ENCODE results near the gene PALM2AKAP2. TPM values are rescaled to one million over a fixed set of nuclear protein-coding genes. Genes with fewer than 3 reads are reported as not detected.

The PALM2AKAP2 gene
- total and polyA plus RNA-seq, 9 of the 15 experiments (the other 6 are each of a cell fraction or from before 2014, with no cell fraction given), result not detected

DNA sequence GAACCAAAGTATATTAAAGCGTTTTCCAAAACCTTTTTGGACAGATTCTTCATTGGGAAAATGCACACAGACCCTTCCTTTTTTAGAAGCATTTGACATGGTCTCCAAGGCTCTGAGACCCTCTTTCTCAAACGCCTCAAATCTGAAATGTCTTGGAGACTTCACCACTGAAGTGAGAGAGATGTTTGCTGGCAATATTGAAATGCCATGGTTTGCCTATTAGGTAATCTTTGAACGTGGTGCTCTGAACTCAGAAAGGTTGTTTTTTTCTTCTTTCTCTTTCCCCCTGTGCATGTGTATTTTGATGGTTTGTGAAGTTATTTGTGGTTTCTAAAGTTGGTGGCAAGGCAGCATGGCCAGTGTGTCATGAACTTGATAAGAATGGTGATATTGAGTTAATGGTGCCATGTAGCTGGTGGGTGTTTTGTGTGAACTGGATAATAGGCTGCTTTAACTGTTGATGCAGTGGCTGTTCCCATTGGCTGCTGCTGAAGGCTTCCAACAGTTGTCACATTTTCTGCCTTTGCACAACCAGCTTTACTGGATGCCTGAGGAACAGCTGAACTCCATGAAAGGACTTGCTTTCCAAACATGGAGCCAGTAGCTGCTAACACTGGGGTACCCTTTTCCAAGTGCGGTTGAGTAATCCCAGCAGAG is 1.7 kb downstream of the PALM2AKAP2 start:
- no peak for DNase-seq (ENCODE audit: extremely low read depth in 1 of 4, low spot score in 3 of 4)
- H3K9me3 ChIP-seq (replicated peaks; ENCODE audit: control insufficient read depth, insufficient read depth, low read depth, low read length), result no peaks in the 10 kb centered on the region
- intact Hi-C loops (cut with micrococcal nuclease), result no loop called here
- in situ Hi-C loops (cut with MboI), result no loop called here
- no peak overlapping the region for H3K9ac ChIP-seq (ENCODE audit: insufficient read depth in 1 of 2, low read depth in 2 of 2, low read length in 2 of 2)
- H4K20me1 ChIP-seq (replicated peaks; ENCODE audit: control insufficient read depth, insufficient read depth, low read length), result no peaks in the 10 kb centered on the region
- H3K36me3 ChIP-seq (ENCODE audit: control insufficient read depth, insufficient read depth, low read length), result no peaks in the 10 kb centered on the region
- peaks cover 0 to 11% of the 10 kb centered on the region in 2 experiments; a peak in 3 of 5 replicates for H3K27me3 ChIP-seq (ENCODE audit: control insufficient read depth in 2 of 2, insufficient read depth in 2 of 2, low read length in 2 of 2)
- TF ChIP-seq ZNF507 (tag; conservative IDR thresholded peaks at IDR 0.05), result no peak
- TF ChIP-seq, protein P1, sequence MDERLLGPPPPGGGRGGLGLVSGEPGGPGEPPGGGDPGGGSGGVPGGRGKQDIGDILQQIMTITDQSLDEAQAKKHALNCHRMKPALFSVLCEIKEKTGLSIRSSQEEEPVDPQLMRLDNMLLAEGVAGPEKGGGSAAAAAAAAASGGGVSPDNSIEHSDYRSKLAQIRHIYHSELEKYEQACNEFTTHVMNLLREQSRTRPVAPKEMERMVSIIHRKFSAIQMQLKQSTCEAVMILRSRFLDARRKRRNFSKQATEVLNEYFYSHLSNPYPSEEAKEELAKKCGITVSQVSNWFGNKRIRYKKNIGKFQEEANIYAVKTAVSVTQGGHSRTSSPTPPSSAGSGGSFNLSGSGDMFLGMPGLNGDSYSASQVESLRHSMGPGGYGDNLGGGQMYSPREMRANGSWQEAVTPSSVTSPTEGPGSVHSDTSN (CRISPR knock-in tag; IDR thresholded peaks at IDR 0.05; ENCODE audit: low read depth), result no peak
- TF ChIP-seq, protein P1 (tag; conservative IDR thresholded peaks at IDR 0.05; ENCODE audit: low read depth), result no peak
- no peak for TF ChIP-seq SIN3B (IDR thresholded peaks at IDR 0.05; ENCODE audit: low read depth)
- TF ChIP-seq SREBF1 (IDR thresholded peaks at IDR 0.05; ENCODE audit: borderline replicate concordance, low read depth, low read length), result no peak
- no peak for TF ChIP-seq ARID2 (IDR thresholded peaks at IDR 0.05)
- no peak for TF ChIP-seq PHB (CRISPR knock-in tag; IDR thresholded peaks at IDR 0.05)
- TF ChIP-seq, protein P2, sequence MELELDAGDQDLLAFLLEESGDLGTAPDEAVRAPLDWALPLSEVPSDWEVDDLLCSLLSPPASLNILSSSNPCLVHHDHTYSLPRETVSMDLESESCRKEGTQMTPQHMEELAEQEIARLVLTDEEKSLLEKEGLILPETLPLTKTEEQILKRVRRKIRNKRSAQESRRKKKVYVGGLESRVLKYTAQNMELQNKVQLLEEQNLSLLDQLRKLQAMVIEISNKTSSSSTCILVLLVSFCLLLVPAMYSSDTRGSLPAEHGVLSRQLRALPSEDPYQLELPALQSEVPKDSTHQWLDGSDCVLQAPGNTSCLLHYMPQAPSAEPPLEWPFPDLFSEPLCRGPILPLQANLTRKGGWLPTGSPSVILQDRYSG (tag; conservative IDR thresholded peaks at IDR 0.05; ENCODE audit: low read depth), result no peak
- TF ChIP-seq FOXP1 (CRISPR knock-in tag; IDR thresholded peaks at IDR 0.05), result no peak
- no peak for TF ChIP-seq ZNF282 (CRISPR knock-in tag; IDR thresholded peaks at IDR 0.05)
- TF ChIP-seq, protein P3, sequence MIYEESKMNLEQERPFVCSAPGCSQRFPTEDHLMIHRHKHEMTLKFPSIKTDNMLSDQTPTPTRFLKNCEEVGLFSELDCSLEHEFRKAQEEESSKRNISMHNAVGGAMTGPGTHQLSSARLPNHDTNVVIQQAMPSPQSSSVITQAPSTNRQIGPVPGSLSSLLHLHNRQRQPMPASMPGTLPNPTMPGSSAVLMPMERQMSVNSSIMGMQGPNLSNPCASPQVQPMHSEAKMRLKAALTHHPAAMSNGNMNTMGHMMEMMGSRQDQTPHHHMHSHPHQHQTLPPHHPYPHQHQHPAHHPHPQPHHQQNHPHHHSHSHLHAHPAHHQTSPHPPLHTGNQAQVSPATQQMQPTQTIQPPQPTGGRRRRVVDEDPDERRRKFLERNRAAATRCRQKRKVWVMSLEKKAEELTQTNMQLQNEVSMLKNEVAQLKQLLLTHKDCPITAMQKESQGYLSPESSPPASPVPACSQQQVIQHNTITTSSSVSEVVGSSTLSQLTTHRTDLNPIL (CRISPR knock-in tag; IDR thresholded peaks at IDR 0.05), result no peak
- no peak for TF ChIP-seq SMARCA4 (IDR thresholded peaks at IDR 0.05)
- no peak for TF ChIP-seq KLF1 (tag; IDR thresholded peaks at IDR 0.05)
- TF ChIP-seq ZNF324 (CRISPR knock-in tag; IDR thresholded peaks at IDR 0.05), result no peak
- TF ChIP-seq PRMT5 (CRISPR knock-in tag; IDR thresholded peaks at IDR 0.05), result no peak
- TF ChIP-seq, protein P4, sequence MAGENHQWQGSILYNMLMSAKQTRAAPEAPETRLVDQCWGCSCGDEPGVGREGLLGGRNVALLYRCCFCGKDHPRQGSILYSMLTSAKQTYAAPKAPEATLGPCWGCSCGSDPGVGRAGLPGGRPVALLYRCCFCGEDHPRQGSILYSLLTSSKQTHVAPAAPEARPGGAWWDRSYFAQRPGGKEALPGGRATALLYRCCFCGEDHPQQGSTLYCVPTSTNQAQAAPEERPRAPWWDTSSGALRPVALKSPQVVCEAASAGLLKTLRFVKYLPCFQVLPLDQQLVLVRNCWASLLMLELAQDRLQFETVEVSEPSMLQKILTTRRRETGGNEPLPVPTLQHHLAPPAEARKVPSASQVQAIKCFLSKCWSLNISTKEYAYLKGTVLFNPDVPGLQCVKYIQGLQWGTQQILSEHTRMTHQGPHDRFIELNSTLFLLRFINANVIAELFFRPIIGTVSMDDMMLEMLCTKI (IDR thresholded peaks at IDR 0.05; ENCODE audit: partially characterized antibody), result no peak
- TF ChIP-seq ADNP (tag; IDR thresholded peaks at IDR 0.05), result no peak
- no peak overlapping the region for H3K27ac ChIP-seq (ENCODE audit: extremely low read depth, low read depth, low read length)
- no peak for ATAC-seq
- no peaks in the 10 kb centered on the region for H3K79me2 ChIP-seq (ENCODE audit: control insufficient read depth, insufficient read depth, low read length)
- H3K9me1 ChIP-seq (ENCODE audit: control insufficient read depth, insufficient read depth, low read length), result no peaks in the 10 kb centered on the region
- H3K4me1 ChIP-seq (replicated peaks in 1 of 2; ENCODE audit: control insufficient read depth in 2 of 2, insufficient read depth in 2 of 2, low read length in 2 of 2), result peaks cover 0 to 6% of the 10 kb centered on the region in 2 experiments; a peak in 2 of 5 replicates
- H3K4me3 ChIP-seq, result no peak overlapping the region
- CTCF ChIA-PET (ENCODE audit: low intra/inter-chr PET ratio), result no interaction called here
- H2AFZ ChIP-seq (ENCODE audit: low read depth, low read length), result no peak overlapping the region
- POLR2A ChIA-PET, result no interaction called here
- BruUV-seq (replicated peaks), result no TSS peak
- no peak for FAIRE-seq
- H3K4me2 ChIP-seq (ENCODE audit: insufficient read depth, low read length), result no peak overlapping the region
- 3% methylated on average over 4 of the region's 4 CpGs for WGBS (ENCODE audit: insufficient coverage, low coverage, missing lambda C conversion rate)

Measured in K562 (cell line).